Stimulated activated CD8-positive, alpha-beta memory T cell treated with anti-CD3 and anti-CD28 coated beads, Interleukin-7, amount 100 ng/mL, for 1 hour (primary cell): ENCODE data around the gene FBXO17.

Source experiments
- DNase-seq, 2 donors: peaks; one replicate each; pipeline ENCODE4 v3.0.0-alpha.2; 2020; ENCODE audit warnings: low read depth in 2 of 2

Gene FBXO17

DNA sequence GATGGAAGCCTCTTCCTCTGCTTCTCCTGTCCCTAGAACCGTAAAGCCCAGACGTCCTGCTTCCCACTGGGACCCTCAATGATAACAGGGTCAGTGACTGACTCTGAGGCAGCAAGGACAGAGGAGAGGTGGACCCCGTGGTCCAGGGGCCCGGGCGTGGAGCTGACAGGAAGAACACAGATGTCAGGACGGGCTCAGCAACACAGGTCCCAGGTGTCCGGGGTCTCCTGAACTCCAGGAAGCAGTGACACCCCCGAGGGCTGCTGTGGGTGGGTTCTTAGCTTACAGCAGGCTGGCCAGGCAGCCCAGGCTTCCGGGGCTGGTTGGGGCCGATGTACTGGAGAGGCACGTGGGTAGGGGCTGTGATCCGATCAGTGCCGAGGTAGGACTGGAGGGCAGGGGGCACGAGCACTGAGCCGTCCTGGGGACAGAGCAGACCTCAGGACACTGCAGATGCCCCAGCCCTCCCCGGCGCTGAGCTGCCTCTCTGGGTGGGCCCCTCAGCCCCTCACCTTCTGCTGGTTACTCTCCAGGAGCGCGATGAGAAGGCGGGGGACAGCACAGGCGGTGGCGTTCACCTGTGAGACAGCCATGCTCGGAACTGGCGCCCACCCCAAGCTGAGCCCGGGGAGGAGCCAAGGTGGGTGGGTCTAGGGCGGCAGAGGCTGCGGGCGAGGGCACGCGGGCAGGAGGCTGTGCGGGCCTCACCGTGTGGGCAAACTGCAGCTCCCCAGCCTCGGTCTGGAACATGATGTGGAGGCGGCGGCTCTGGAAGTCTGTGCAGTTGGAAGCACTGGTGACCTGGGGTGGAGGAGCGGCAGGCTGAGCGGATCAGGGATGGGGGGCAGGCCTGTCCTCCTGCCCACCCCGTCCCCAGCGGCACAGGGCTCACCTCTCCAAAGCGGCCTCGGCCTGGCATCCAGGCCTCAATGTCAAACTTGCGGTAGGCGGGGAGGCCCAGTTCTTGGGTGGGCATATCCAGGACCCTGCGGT, 59.9 kb downstream of the FBXO17 start:
- DNase-seq: no peak

DNA sequence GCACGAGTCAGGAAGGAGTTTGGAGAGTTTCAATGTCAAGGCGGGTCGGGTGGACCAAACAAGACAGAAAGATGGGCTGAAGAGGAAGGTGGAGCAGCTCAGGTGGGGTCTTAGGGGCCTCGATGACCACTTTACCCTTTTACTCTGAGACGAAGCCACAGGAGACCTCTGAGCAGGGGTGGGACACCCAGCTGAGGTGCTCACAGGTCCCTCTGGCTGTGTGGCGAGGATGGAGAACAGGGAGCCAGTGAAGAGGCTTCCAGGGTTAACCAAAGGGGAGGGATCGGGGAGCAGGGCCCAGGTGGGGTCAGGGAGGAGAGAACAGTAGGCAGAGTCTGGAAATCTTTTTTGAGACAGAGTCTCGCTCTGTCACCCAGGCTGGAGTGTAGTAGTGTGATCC, 61.6 kb downstream of the FBXO17 start:
- DNase-seq: no peak

GRCh38 chr19:38912600-38913514, 62.7 kb downstream of the FBXO17 start:
- DNase-seq: no peak

DNA sequence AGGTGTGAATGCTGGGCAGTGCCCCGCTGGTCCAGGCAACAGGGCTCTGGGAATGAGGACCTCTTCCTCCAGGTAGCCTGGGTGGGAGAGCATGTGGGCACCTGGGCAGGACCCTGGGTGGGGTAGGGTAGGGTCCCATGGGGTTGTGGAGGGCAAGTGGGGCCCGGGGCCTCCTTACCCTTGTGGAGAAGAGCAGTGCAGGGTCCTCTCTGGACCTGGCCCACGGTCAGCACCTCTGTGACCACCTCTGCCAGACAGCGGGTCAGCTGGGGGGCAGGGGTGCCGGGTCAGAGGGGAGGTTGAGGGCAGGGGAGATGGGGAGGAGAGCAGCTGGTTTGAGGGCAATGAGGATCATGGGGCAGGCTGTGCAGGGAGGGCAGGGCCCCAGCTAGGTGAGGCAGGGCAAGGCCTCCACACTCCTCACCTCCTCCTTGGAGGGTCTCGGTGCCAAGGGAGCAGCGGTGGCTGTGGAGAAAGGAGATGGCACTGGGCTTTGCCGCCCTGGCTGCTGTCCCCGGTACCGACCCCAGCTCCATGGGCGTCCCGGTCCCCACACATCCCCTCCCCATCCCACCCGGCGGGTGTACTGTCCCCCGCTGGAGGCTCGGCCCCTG, 64.0 kb downstream of the FBXO17 start:
- DNase-seq: no peak

DNA sequence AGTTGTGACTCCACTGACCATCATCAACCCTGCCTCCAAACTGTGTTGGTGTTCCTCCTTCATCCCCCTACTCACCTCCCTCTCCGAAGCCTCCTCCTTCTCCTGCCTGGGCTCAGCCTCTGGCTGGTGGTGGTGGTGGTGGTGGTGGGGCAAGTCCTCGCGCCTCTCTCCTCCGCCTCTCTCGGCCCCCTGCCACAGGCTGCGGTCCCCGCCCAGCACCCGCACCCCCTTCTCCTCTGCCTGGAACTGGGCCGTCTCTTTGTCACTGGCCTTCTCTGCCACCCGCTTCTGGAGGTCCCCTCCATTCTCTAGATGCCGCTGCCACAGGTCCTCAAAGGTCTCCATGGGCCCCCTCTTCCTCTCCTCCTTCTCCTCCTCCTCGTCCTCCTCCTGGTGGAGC, 65.1 kb downstream of the FBXO17 start:
- DNase-seq: no peak

- no peak for DNase-seq
These were observed 66.6 kb downstream of the FBXO17 start for GRCh38 chr19:38908911-38909310.

- DNase-seq: no peak
These were observed 67.9 kb downstream of the FBXO17 start for GRCh38 chr19:38907670-38908069.

GRCh38 chr19:38907227-38907626, 68.3 kb downstream of the FBXO17 start:
- no peak for DNase-seq

DNA sequence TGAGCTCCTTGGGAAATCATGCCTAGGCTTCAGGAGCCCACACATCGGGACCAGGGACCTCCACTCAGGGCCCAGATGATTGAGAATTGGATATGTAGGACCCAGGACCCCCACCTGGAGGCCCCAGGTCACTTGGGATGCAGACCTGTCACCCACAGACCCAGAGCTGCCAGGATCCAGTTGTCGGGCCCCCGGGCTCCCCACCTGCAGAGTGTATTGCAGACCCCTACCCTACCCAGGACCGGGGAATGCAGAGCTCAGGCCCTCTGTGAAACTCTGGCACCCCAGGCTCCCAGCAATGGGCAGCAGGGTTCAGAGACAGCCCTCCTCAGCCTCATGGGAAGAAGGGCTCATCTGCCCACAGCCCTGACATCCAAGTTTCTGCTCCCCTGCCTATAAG, 69.9 kb downstream of the FBXO17 start:
- DNase-seq: no peak

- DNase-seq: no peak
These were observed 70.7 kb downstream of the FBXO17 start for GRCh38 chr19:38904581-38905539.

DNA sequence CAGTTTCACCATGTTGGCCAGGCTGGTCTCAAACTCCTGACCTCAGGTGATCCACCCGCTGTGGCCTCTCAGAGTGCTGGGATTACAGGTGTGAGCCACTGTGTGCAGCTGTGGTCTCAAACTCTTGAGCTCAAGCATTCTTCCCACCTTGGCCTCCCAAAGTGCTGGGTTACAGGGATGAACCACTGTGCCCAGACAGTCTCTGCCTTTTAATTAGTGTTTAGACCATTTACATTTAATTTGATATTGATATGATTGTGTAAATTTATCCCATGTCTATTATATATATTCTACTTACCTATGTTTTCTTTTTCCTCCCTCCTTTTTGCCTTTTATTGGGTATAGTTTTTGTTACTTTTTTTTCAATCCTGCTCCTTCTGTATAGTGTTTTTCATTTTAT, 73.9 kb downstream of the FBXO17 start:
- no peak for DNase-seq

DNA sequence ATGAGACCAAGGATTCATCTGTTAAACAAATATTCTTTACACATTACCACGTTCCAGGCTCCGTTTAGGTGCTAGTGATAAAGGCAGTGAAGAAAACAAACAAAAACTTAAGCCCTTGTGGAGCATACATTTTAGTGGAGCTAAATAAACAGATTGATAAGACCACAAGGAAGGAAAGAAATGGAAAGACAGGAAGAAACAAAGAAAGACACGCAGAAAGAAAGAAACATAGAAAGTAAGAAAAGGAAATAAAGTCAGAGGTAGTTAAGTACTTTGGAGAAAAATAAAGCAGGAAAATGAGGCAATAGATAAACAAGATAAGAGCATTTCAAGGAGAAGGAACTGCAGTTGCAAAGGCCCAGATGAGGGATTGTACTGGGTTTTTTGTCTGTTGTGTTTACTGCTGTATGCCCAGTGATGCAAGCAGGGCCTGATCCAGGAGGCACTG, 74.8 kb downstream of the FBXO17 start:
- DNase-seq: no peak

DNA sequence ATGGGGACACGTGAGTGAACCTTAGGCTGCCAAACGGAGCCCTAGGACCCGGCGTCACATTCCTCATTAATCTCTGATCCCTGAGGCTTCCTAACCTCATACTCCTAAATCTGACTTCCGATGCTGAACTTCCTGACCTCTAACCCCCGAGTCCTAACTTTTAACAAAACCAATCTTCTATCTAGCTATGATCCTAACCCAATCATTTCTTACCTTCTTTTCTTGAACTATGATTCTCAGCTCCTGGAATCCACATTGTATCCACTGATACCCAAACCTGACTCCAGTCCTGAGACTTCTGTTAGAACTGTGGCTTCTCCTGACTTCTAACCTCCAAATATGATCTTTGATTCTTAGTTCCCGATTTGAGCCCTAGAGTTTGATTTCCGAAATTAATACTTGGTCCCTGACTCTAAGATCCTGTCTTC, 75.3 kb downstream of the FBXO17 start:
- DNase-seq: no peak

GRCh38 chr19:38899447-38900201, 75.9 kb downstream of the FBXO17 start, which contains the start of the genes NFKBIB and SIRT2:
TSS of gene NFKBIB (plus strand) at chr19:38899969. CDS start at chr19:38900033, 64 bp downstream.
TSS of gene SIRT2 (minus strand) at chr19:38899618. CDS start at chr19:38899521, 97 bp downstream.
- peak; percentile 94 to 96 for DNase-seq

DNA sequence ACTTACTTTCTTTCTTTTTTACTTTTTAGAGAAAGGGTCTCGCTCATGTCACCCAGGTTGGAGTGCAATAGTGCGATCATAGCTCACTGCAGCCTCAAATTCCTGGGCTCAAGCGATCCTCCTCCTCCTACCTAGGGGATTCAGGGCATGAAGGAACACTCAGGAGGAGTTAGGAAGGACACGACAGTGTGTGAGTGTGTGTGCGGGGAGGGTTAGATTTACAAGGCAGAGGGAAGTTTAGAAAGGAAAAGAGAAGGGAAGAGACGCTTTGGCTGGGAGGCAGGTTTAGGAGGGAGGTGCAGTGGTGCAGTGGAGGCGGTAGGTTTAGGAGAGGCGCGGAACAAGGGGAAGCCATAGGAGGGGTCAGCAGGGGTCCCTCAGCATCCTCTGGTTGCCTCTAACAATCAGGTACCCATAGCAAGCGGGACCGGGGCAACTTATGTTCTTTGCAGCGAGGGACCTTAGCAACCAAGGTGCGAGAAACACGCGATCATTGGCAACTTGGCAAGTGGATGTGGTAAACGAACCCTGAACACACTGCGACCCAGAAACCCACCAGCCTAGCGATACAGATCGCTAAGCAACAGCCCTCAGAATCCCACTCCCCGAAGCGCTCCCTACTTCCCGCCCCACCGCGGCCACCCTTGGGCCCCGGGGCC, 76.6 kb downstream of the FBXO17 start:
- no peak for DNase-seq

- DNase-seq: no peak
These were observed 80.6 kb downstream of the FBXO17 start for GRCh38 chr19:38894968-38895367.

GRCh38 chr19:38893341-38893771, 82.2 kb downstream of the FBXO17 start:
- no peak for DNase-seq

- DNase-seq: no peak
These were observed 82.7 kb downstream of the FBXO17 start for GRCh38 chr19:38892841-38893240.

GRCh38 chr19:38891771-38892170, 83.8 kb downstream of the FBXO17 start:
- DNase-seq: no peak
